VCaP (cell line): ENCODE data around the gene QSER1.

Source experiments
- H3K27ac ChIP-seq: fragments of 450-650 bp; 2 replicates; pipeline ENCODE4 v1.5.1; 2017
- TF ChIP-seq, protein P1 (sequence below): fragments of 450-650 bp; conservative IDR thresholded peaks from 2 replicates; pipeline ENCODE4 v1.5.1; 2017; ENCODE audit warnings: mild to moderate bottlenecking, moderate library complexity

The QSER1 gene

DNA sequence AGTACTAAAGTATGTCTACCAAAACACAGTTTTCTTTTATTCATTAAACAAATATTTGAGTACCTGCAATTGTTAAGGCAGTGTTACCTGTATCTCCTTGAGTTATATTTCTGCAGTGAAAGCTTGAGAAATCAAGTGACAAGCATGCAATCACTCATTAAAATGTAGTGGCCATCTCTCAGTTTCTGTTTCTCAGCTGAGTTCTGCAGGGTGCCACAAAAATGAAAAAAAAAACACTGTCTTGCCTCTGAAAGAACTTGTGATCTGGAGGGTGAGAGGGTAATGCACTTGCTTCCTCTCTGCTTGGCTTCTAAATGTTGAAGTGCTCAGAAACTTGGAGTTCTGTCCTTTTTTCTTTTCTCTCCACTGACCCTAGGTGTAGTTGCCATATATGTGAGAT lies 6.8 kb downstream of the QSER1 start:
- H3K27ac ChIP-seq: no peak overlapping the region
- TF ChIP-seq, protein P1, sequence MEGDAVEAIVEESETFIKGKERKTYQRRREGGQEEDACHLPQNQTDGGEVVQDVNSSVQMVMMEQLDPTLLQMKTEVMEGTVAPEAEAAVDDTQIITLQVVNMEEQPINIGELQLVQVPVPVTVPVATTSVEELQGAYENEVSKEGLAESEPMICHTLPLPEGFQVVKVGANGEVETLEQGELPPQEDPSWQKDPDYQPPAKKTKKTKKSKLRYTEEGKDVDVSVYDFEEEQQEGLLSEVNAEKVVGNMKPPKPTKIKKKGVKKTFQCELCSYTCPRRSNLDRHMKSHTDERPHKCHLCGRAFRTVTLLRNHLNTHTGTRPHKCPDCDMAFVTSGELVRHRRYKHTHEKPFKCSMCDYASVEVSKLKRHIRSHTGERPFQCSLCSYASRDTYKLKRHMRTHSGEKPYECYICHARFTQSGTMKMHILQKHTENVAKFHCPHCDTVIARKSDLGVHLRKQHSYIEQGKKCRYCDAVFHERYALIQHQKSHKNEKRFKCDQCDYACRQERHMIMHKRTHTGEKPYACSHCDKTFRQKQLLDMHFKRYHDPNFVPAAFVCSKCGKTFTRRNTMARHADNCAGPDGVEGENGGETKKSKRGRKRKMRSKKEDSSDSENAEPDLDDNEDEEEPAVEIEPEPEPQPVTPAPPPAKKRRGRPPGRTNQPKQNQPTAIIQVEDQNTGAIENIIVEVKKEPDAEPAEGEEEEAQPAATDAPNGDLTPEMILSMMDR: no peak

DNA sequence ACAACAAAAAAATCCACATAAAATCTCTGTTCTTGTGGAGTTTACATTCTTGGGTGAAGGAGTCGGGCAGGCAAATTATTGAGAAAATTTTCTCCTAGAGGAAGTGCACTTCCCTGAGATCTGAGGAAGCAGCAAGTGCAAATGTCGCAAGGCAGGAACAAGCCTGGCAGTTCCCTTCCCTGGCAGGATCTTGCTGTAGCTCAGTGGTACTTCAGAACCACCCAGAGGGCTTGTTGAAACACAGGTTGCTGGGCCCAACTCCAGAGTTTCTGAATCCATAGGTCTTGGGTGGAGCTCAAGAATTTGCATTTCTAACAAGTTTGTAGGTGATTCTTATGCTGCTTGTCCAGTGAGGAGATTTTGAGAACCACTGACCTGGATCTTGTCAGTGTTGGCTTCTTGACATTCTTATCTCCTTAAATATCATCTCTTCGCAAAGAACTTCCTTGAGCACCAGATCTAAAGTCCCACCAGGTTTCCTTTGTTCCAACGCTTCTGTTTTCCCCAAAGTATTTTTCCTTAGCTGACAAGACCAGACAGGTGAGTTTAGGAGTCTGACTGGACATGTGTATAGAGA lies 9.6 kb downstream of the QSER1 start:
- TF ChIP-seq, protein P1: no peak
- no peak overlapping the region for H3K27ac ChIP-seq

DNA sequence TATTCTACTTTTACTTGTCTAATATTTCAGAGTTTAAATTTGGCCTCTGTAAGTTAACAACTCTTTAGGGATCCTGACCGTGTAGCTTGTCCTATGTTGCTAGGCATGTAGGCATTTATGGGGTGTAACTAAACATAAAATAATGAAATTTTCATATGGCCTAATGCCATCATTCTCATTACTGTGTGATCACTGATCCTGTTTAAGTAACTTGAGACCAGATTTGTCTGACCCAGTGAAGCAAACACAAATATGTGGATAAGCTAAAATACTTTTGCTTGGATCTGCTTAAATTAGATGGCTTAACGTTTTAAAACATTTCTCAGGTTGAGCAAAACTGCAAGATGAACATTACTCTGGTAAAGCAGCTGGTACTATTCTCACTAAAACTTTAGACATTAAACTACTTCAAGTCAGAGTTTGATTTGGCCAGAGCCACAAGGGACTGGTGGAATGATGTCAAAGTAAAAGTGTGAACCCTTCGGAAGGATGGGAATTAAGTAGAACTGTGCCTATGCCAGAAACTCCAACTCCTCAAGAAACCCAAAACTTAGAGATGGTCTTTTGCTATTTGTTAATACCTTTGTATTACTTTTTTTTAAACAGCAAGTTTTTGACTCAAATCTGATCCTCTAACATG lies 12.5 kb downstream of the QSER1 start:
- no peak overlapping the region for H3K27ac ChIP-seq
- TF ChIP-seq, protein P1: no peak

DNA sequence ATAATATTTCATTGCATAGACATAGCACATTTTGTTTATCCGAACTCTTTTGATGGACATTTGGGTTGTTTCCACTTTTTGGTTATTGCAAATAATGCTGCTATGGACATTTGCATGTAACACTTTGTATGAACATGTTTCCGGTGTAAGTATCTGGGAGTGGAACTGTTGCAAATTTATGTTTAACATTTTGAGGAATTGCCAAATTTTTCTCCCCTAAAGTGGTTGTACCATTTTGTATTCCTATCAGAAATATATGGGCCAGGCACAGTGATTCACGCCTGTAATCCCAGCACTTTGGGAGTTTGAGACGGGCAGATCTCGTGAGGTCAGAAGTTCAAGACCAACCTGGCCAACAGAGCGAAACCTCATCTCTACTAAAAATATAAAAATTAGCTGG lies 16.0 kb downstream of the QSER1 start:
- H3K27ac ChIP-seq: no peak overlapping the region
- TF ChIP-seq, protein P1: no peak

DNA sequence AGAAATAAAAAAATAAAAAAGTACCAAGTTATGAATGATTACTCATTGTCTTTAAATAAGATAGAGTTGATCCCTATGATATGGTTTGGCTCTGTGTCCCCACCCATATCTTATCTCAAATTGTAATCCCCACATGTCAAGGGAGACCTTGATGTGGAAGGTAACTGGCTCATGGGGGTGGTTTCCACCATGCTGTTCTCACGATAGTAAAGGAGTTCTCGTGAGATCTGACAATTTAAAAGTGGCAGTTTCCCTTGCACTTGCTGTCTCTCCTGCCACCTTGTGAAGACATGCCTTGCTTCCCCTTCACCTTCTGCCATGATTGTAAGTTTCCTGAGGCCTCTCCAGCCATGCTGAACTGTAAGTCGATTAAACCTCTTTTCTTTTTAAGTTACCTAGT lies 18.8 kb downstream of the QSER1 start:
- H3K27ac ChIP-seq: no peak overlapping the region
- TF ChIP-seq, protein P1: no peak

DNA sequence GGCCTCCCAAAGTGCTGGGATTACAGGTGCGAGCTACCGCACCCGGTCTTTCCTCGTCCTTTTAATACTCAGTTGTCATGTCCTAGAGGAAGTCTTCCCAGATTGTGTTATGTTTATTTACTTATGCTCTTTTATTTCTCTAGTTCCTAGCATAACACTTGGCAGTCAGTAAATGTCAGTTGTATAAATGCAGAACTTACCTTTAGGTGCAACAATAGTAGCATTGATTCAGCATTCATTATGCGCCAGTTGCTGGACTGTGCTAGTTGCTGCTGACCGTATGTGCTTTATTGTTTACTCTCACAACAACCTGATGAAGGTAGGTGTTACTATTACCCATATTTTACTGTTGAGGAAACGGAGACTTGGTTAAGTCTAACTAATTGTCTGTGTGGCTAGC lies 20.8 kb downstream of the QSER1 start:
- TF ChIP-seq, protein P1: no peak
- no peak overlapping the region for H3K27ac ChIP-seq

DNA sequence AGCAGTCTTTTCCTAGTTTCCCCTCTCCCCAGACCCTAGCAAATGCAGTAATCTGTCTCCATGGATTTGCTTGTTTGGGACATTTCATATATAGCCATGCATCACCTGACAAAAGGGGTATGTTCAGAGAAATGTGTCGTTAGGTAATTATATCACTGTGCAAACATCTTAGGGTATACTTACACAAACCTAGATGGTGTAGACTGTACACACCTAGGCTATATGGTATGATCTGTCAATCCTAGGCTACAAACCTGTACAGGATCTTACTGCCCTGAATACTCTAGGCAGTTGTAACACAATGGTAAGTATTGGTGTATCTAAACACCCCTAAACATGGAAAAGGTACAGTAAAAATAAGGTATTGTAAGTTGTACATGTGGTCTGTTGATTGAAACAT lies 23.8 kb downstream of the QSER1 start:
- H3K27ac ChIP-seq: no peak overlapping the region
- TF ChIP-seq, protein P1: no peak
